ES-I3 (cell line): ENCODE results near the gene USH1C.

Source experiments
- H3K36me3 ChIP-seq: 2 replicates; pipeline ENCODE4 v1.6.1; 2013; ENCODE audit warnings: mild to moderate bottlenecking, low read length, control low read depth, moderate library complexity; ENCODE audit not compliant: insufficient read depth
- H3K4me1 ChIP-seq: 2 replicates; pipeline ENCODE4 v1.6.1; 2013; ENCODE audit warnings: mild to moderate bottlenecking, control low read depth, low read length; ENCODE audit not compliant: insufficient read depth
- H3K9ac ChIP-seq: 2 replicates; pipeline ENCODE4 v1.6.1; 2013; ENCODE audit warnings: low read depth, mild to moderate bottlenecking, low read length, moderate library complexity
- H3K9me3 ChIP-seq: 2 replicates; pipeline ENCODE4 v1.6.1; 2013; ENCODE audit warnings: mild to moderate bottlenecking, low read length, moderate library complexity; ENCODE audit not compliant: control insufficient read depth, insufficient read depth

USH1C gene

GRCh38 chr11:17519061-17519885 lies 24.9 kb downstream of the USH1C start:
- Histone ChIP-seq H3K4me1 (peaks cover 8% of the 10 kb centered on the region; the same call in 1 of the 2 replicates), H3K9ac (no peak overlapping the region), H3K9me3 (no peaks in the 10 kb centered on the region), H3K36me3 (no peaks in the 10 kb centered on the region; the same call in 1 of the 2 replicates)

- Histone ChIP-seq H3K9ac (no peak overlapping the region), H3K36me3 (no peaks in the 10 kb centered on the region; the same call in 1 of the 2 replicates), H3K4me1 (peaks cover 8% of the 10 kb centered on the region; the same call in 1 of the 2 replicates), H3K9me3 (no peaks in the 10 kb centered on the region)
Observed at GRCh38 chr11:17518366-17518765, 25.9 kb downstream of the USH1C start.

GRCh38 chr11:17517186-17517585 lies 27.0 kb downstream of the USH1C start:
- Histone ChIP-seq H3K9me3 (no peaks in the 10 kb centered on the region), H3K4me1 (peaks cover 8% of the 10 kb centered on the region; the same call in 1 of the 2 replicates), H3K9ac (no peak overlapping the region), H3K36me3 (no peaks in the 10 kb centered on the region; the same call in 1 of the 2 replicates)

DNA sequence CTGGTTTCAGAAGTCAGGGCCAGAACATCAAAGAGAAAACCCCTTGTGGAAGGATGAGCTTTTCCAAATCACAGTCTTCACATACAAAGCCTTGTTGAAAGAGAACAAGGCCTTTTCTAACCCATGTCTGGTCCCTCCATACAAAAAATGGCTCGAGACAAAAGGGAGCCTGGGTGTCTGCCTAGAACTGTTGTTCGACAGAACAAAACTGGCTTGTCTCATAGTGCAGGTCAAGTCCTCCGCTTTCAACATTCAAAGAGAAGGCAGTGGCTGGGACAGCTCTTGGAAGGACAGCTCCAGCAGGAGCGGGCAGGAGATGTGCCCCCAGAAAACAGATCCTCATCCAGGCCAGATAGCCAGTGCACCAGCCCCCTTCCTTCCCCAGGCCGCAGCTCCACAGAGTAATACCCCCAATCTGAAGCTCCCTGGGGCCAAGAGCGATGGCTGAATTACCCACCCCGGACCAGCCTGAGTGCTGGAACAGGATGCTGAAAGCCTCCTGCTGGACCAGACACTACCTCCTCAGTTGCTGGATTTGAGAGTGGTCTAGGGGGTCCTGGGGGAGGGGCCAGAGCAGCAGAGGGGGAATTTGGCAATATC lies 27.6 kb downstream of the USH1C start:
- Histone ChIP-seq H3K9ac (no peak overlapping the region), H3K4me1 (peaks cover 8% of the 10 kb centered on the region; the same call in 1 of the 2 replicates), H3K9me3 (no peaks in the 10 kb centered on the region), H3K36me3 (no peaks in the 10 kb centered on the region; the same call in 1 of the 2 replicates)

GRCh38 chr11:17515443-17516176 lies 28.6 kb downstream of the USH1C start:
- Histone ChIP-seq H3K36me3 (no peaks in the 10 kb centered on the region), H3K9ac (no peak overlapping the region), H3K9me3 (no peaks in the 10 kb centered on the region), H3K4me1 (peaks cover 10% of the 10 kb centered on the region)

DNA sequence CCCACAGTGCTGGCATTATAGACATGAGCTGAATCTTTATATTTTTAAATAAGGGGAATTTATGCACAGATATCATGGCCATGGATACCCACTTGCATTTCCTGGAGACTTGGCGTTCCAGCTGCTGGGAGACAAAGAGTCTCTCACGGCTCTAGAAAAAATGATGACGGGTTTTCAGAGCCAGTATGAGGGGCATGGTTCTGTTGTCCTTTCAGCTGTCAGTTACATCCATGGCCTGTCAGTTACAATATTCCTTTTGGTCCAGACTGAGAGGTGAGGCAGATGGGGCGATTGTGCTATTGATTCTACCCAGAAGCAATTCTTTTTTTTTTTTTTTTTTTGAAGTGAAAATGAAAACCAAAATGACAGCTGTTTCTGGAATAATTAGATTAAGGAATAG lies 29.7 kb downstream of the USH1C start:
- no peak overlapping the region for H3K9ac ChIP-seq
- no peaks in the 10 kb centered on the region for H3K36me3 ChIP-seq
- peaks cover 16% of the 10 kb centered on the region for H3K4me1 ChIP-seq
- H3K9me3 ChIP-seq: no peaks in the 10 kb centered on the region

DNA sequence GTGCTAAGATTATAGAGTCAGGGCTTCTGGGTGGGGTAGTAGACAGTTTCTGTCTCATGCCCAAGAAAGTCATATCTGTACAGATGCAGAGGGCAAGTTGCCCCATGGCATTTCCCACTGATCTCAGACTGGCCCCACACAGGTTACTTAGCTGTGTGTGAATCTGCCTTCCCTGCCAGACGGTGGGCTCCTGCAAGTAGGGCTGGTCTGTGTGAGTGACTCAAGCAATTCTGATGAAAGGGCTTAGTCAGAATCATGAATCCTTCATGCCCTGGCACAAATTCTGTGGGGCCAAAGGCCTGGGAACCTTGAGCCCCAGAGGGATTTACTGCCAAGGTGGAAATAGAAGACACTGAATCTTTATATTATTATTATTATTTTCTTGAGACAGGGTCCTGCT lies 30.4 kb downstream of the USH1C start:
- Histone ChIP-seq H3K36me3 (no peaks in the 10 kb centered on the region), H3K9me3 (no peaks in the 10 kb centered on the region), H3K4me1 (peaks cover 15% of the 10 kb centered on the region), H3K9ac (no peak overlapping the region)

DNA sequence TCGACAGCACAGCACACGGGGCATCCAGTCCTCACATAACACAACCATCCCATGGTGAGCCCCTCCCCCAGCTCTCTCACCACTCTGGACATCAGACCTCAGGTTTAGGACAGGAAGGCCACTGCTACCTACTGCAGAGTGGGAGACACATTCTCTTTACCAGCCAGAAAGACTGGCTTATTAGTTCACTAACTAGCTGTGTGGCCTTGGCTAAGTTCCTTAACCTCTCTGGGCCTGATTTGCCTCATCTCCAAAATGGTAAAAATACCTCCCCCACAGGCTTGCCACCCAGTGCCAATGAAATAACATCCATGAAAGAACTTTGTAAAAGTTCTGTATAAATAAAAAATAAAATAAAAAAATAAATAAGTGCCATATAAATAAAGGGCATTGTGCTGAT lies 32.1 kb downstream of the USH1C start:
- Histone ChIP-seq H3K9ac (no peak overlapping the region), H3K4me1 (peaks cover 10% of the 10 kb centered on the region), H3K36me3 (no peaks in the 10 kb centered on the region), H3K9me3 (no peaks in the 10 kb centered on the region)

GRCh38 chr11:17511571-17511970 lies 32.6 kb downstream of the USH1C start:
- no peaks in the 10 kb centered on the region for H3K36me3 ChIP-seq
- H3K9me3 ChIP-seq: no peaks in the 10 kb centered on the region
- no peak overlapping the region for H3K9ac ChIP-seq
- H3K4me1 ChIP-seq: peaks cover 10% of the 10 kb centered on the region

- peaks cover 10% of the 10 kb centered on the region for H3K4me1 ChIP-seq
- no peaks in the 10 kb centered on the region for H3K9me3 ChIP-seq
- H3K36me3 ChIP-seq: no peaks in the 10 kb centered on the region
- H3K9ac ChIP-seq: no peak overlapping the region
Observed at GRCh38 chr11:17510507-17511206, 33.6 kb downstream of the USH1C start.

- Histone ChIP-seq H3K36me3 (no peaks in the 10 kb centered on the region), H3K9me3 (no peaks in the 10 kb centered on the region), H3K4me1 (peaks cover 10% of the 10 kb centered on the region), H3K9ac (no peak overlapping the region)
Observed at GRCh38 chr11:17508791-17509190, 35.4 kb downstream of the USH1C start.

DNA sequence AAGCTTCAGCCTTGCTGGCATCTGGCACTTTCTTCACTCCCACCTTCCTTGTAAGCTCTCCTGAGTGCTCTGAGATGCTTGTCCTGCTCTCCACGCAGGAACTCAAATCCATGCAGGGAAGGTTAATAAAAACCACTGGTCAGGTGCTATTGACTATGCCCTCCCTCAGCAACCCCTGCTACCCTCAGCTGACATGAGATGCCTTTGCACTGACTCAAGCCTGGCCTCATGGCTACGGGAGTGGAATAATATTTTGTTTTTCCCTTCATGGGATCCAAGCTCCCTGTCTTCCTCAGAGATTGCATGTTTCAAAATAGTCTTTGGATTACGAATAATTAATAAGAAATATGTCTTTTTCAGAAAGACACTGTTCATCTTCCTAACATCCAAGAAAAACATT lies 35.9 kb downstream of the USH1C start:
- H3K4me1 ChIP-seq: peaks cover 10% of the 10 kb centered on the region
- no peaks in the 10 kb centered on the region for H3K36me3 ChIP-seq
- H3K9ac ChIP-seq: no peak overlapping the region

GRCh38 chr11:17507773-17508172 lies 36.4 kb downstream of the USH1C start:
- Histone ChIP-seq H3K4me1 (peaks cover 10% of the 10 kb centered on the region), H3K9ac (no peak overlapping the region), H3K36me3 (no peaks in the 10 kb centered on the region), H3K9me3 (no peaks in the 10 kb centered on the region)

More for the DNA sequence above, 35.9 kb downstream of the USH1C start:
- no peaks in the 10 kb centered on the region for H3K9me3 ChIP-seq

DNA sequence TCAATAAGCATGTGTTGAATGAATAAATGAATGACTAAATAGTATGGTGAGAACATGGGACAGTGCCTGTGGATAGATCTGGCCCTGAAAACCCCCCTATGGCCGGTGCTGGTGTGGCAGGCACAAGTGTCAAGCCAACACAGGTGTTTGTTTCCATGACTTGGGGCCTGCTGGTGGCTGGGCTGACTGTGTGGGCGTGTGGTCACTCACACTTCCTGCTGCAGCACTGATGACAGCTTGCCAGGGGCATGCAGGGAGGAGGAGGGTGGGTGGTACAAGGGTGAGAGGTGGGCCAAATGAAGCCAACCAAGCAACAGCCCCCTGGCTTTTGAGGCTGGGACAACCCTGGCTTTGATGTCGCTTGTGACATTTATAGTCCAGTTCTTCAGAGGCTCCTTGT lies 37.3 kb downstream of the USH1C start:
- Histone ChIP-seq H3K4me1 (peaks cover 10% of the 10 kb centered on the region), H3K9ac (no peak overlapping the region), H3K9me3 (no peaks in the 10 kb centered on the region), H3K36me3 (no peaks in the 10 kb centered on the region)
